ENCODE results near the gene LEAP2. TPM values are rescaled to one million over a fixed set of nuclear protein-coding genes. Genes with fewer than 3 reads are reported as not detected.

The LEAP2 gene
- total RNA-seq, 1 experiment from 2014 or later, result 1.4 TPM

DNA sequence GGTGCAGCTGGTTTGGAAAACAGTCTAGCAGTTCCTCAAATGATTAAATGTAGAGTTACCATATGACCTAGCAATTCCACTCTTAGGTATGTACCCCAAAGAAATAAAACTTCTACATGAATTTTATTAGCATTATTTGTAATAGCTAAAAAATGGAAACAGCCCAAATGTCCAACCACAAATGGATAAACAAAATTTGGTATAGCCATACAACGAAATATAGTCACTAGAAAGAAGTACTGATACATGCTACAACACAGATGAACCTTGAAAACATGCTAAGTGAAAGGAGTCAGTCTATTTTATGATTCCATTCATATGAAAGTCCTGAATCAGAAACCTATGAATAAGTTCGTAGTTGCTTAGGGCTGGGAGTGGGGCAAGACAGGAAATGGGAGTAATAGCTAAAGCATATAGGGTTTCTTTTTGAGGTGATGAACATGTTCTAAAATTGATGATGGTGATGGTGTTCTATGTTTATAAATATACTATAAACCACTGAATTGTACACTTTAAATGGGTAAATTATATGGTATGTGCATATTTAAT lies 13.5 kb upstream of the LEAP2 start:
- H2BK20ac ChIP-seq (ENCODE audit: low read depth, low read length, poor library complexity, severe bottlenecking), result no peak overlapping the region
- no peak overlapping the region for H2BK12ac ChIP-seq (ENCODE audit: insufficient read length, low read depth, low read length)
- H3K9me3 ChIP-seq (ENCODE audit: control insufficient read depth, low read depth, low read length), result no peaks in the 10 kb centered on the region
- no peaks in the 10 kb centered on the region for H4K20me1 ChIP-seq (ENCODE audit: control insufficient read depth, insufficient read depth, insufficient read length)
- H3K4me3 Mint-ChIP-seq, result no peak overlapping the region
- no peak overlapping the region for H3K56ac ChIP-seq (ENCODE audit: insufficient read length, low read depth, low read length)
- no peak overlapping the region for H3K4me2 ChIP-seq (ENCODE audit: insufficient read depth, insufficient read length, low read length)
- no peaks in the 10 kb centered on the region for H3K27me3 ChIP-seq (ENCODE audit: insufficient read depth, low read length)
- WGBS (ENCODE audit: extremely low coverage, insufficient read length, low lambda C conversion rate), result no CpG with 5 or more reads among the region's 2 CpGs
- H3K4me1 ChIP-seq (ENCODE audit: insufficient read depth, low read length), result no peaks in the 10 kb centered on the region
- no peak overlapping the region for H4K91ac ChIP-seq (ENCODE audit: insufficient read length, low read depth, low read length)
- H3K18ac ChIP-seq (ENCODE audit: insufficient read length, low read depth, low read length), result no peak overlapping the region
- no peaks in the 10 kb centered on the region for H3K79me2 ChIP-seq (ENCODE audit: insufficient read depth, low read length)
- no peak overlapping the region for H4K5ac ChIP-seq (ENCODE audit: insufficient read length, low read depth, low read length)
- no peak overlapping the region for H3K4ac ChIP-seq (ENCODE audit: low read depth, low read length)
- DNase-seq, result no peak
- peaks cover 11 to 13% of the 10 kb centered on the region in 2 experiments for H3K4me1 Mint-ChIP-seq
- H2AFZ ChIP-seq (ENCODE audit: low read length), result no peak overlapping the region
- no peak overlapping the region for H3K14ac ChIP-seq (ENCODE audit: insufficient read depth, low read length)
- no peak overlapping the region for H2AK5ac ChIP-seq (ENCODE audit: insufficient read length, low read length)
- H3K23ac ChIP-seq (ENCODE audit: insufficient read length, low read depth, low read length), result no peak overlapping the region
- H3K36me3 Mint-ChIP-seq (ENCODE audit: insufficient read depth in 1 of 3, low read depth in 3 of 3), result no peaks in the 10 kb centered on the region
- peaks cover 2% of the 10 kb centered on the region for H3K27me3 Mint-ChIP-seq (ENCODE audit: low read depth)
- H3K27ac ChIP-seq (ENCODE audit: insufficient read length, low read depth, low read length), result no peak overlapping the region
- no peak overlapping the region for H2BK120ac ChIP-seq (ENCODE audit: low read depth, low read length, poor library complexity, severe bottlenecking)
- no peak overlapping the region for H3T11ph ChIP-seq (ENCODE audit: low read length)
- no peak overlapping the region for H3K27ac Mint-ChIP-seq
- no peak overlapping the region for H3K9ac ChIP-seq (ENCODE audit: extremely low read depth, insufficient read length, low read length)
- H3K9me3 Mint-ChIP-seq, result no peaks in the 10 kb centered on the region
- H2BK15ac ChIP-seq (ENCODE audit: low read depth, low read length), result no peak overlapping the region
- H3K23me2 ChIP-seq (ENCODE audit: insufficient read length, low read depth, low read length, poor library complexity, severe bottlenecking), result no peaks in the 10 kb centered on the region
- no peaks in the 10 kb centered on the region for H3K79me1 ChIP-seq (ENCODE audit: insufficient read depth, low read depth, low read length, poor library complexity, severe bottlenecking)
- H4K8ac ChIP-seq (replicated peaks; ENCODE audit: insufficient read length, low read depth, low read length), result no peak overlapping the region
- no peak overlapping the region for H2BK5ac ChIP-seq (ENCODE audit: insufficient read length, low read length)
- TF ChIP-seq, protein P1, sequence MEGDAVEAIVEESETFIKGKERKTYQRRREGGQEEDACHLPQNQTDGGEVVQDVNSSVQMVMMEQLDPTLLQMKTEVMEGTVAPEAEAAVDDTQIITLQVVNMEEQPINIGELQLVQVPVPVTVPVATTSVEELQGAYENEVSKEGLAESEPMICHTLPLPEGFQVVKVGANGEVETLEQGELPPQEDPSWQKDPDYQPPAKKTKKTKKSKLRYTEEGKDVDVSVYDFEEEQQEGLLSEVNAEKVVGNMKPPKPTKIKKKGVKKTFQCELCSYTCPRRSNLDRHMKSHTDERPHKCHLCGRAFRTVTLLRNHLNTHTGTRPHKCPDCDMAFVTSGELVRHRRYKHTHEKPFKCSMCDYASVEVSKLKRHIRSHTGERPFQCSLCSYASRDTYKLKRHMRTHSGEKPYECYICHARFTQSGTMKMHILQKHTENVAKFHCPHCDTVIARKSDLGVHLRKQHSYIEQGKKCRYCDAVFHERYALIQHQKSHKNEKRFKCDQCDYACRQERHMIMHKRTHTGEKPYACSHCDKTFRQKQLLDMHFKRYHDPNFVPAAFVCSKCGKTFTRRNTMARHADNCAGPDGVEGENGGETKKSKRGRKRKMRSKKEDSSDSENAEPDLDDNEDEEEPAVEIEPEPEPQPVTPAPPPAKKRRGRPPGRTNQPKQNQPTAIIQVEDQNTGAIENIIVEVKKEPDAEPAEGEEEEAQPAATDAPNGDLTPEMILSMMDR (conservative IDR thresholded peaks at IDR 0.05), result no peak

Data from H9 (cell line).